Endothelial cell of umbilical vein (primary cell): ENCODE data around the gene NAALADL1.

Source experiments
- EZH2 ChIP-seq: IDR thresholded peaks from 2 replicates; pipeline ENCODE4 v1.6.1; 2012; ENCODE audit warnings: borderline replicate concordance, low read depth, mild to moderate bottlenecking, moderate library complexity, low read length, inconsistent platforms; ENCODE audit not compliant: severe bottlenecking
- TF ChIP-seq, protein P1 (sequence below), 2 donors: IDR thresholded peaks; 1 replicate in 1 of 2; 2 replicates in 1 of 2; pipeline ENCODE4 v1.5.1; 2011; ENCODE audit warnings: low read length in 2 of 2, mild to moderate bottlenecking in 2 of 2, moderate library complexity in 2 of 2, control low read depth in 1 of 2, inconsistent platforms in 1 of 2, low read depth in 1 of 2; ENCODE audit not compliant: insufficient read depth in 1 of 2; ENCODE audit errors: extremely low read depth in 1 of 2

DNA sequence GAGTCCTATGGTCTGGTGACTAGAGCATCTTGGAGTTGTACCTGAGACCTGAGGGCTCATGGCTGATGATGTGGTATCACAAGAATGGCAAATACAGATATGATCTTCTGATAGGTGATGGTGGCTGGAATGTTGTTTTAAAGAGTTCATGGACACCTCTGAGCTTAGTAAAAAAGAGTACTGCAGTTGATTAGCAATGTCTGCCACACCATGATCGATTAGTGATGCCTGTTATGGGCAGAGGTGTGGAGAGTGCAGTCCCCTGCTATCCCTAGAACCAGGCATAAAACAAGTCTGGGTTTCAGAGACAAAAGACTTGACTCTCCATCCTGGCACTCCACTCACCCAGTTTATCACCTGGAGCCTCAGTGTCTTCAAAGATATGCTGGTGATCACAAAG is 60.2 kb downstream of the NAALADL1 start:
- TF ChIP-seq EZH2: no peak
- TF ChIP-seq, protein P1, sequence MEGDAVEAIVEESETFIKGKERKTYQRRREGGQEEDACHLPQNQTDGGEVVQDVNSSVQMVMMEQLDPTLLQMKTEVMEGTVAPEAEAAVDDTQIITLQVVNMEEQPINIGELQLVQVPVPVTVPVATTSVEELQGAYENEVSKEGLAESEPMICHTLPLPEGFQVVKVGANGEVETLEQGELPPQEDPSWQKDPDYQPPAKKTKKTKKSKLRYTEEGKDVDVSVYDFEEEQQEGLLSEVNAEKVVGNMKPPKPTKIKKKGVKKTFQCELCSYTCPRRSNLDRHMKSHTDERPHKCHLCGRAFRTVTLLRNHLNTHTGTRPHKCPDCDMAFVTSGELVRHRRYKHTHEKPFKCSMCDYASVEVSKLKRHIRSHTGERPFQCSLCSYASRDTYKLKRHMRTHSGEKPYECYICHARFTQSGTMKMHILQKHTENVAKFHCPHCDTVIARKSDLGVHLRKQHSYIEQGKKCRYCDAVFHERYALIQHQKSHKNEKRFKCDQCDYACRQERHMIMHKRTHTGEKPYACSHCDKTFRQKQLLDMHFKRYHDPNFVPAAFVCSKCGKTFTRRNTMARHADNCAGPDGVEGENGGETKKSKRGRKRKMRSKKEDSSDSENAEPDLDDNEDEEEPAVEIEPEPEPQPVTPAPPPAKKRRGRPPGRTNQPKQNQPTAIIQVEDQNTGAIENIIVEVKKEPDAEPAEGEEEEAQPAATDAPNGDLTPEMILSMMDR (IDR thresholded peaks at IDR 0.05; ENCODE audit: extremely low read depth in 1 of 2, insufficient read depth in 1 of 2, low read depth in 1 of 2, low read length in 2 of 2): no peak
